Measurements from ENCODE around the gene WDSUB1. TPM values are rescaled to one million over a fixed set of nuclear protein-coding genes. Genes with fewer than 3 reads are reported as not detected.
A peak's percentile ranks its signal among the peaks of the same experiment; 100 is the strongest.

Gene WDSUB1
- total RNA-seq, 4 donors from 2014 or later = 2.8 to 7.6 (median 5.5) TPM

DNA sequence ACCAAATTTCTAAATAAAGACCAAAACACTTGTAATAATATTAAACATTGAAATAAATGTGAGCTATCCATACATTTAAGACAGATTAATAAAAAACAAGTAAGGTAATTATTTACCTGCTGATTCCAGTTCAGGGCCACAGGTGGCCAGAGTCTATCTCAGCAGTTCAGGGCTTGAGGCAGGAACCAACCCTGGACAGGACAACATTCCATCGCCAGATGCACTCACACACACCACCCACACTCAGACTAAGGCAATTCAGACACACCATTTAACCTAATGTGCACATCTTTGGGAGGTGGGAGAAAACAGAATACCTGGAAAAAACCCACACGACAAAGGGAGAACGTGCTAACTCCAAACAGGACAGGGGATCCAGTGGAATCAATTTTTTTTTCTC is 14.1 kb upstream of the WDSUB1 start:
- intact Hi-C loops (cut with DNase I; ENCODE audit: low total_unique reads) = no loop called here
- WGBS, 2 donors = 63 to 73% methylated on average over 3 of the region's 3 CpGs
- DNase-seq (ENCODE audit: low spot score in 2 of 2) = no peak
- TF ChIP-seq, protein P1, sequence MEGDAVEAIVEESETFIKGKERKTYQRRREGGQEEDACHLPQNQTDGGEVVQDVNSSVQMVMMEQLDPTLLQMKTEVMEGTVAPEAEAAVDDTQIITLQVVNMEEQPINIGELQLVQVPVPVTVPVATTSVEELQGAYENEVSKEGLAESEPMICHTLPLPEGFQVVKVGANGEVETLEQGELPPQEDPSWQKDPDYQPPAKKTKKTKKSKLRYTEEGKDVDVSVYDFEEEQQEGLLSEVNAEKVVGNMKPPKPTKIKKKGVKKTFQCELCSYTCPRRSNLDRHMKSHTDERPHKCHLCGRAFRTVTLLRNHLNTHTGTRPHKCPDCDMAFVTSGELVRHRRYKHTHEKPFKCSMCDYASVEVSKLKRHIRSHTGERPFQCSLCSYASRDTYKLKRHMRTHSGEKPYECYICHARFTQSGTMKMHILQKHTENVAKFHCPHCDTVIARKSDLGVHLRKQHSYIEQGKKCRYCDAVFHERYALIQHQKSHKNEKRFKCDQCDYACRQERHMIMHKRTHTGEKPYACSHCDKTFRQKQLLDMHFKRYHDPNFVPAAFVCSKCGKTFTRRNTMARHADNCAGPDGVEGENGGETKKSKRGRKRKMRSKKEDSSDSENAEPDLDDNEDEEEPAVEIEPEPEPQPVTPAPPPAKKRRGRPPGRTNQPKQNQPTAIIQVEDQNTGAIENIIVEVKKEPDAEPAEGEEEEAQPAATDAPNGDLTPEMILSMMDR (IDR thresholded peaks at IDR 0.05) = no peak
- no peak for TF ChIP-seq POLR2A (IDR thresholded peaks at IDR 0.05)
- H3K4me3 ChIP-seq (ENCODE audit: low read depth, poor library complexity, severe bottlenecking) = no peak overlapping the region

GRCh38 chr2:159298967-159299366 is 12.5 kb upstream of the WDSUB1 start:
- no peak overlapping the region for H3K4me3 ChIP-seq (ENCODE audit: low read depth, poor library complexity, severe bottlenecking)
- intact Hi-C loops (cut with DNase I; ENCODE audit: low total_unique reads) = no loop called here
- TF ChIP-seq POLR2A (IDR thresholded peaks at IDR 0.05) = no peak
- TF ChIP-seq, protein P1 (IDR thresholded peaks at IDR 0.05) = no peak
- DNase-seq (ENCODE audit: low spot score in 2 of 2) = no peak

- TF ChIP-seq, protein P1 (IDR thresholded peaks at IDR 0.05) = no peak
- no peak for TF ChIP-seq POLR2A (IDR thresholded peaks at IDR 0.05)
- no peak for DNase-seq (ENCODE audit: low spot score in 2 of 2)
- intact Hi-C loops (cut with DNase I; ENCODE audit: low total_unique reads) = no loop called here
- WGBS, 2 donors = 85 to 87% methylated on average over 5 of the region's 5 CpGs
- H3K4me3 ChIP-seq (ENCODE audit: low read depth, poor library complexity, severe bottlenecking) = no peak overlapping the region
Observed at GRCh38 chr2:159297042-159297707, 10.7 kb upstream of the WDSUB1 start.

GRCh38 chr2:159292157-159292556 is 5.7 kb upstream of the WDSUB1 start:
- TF ChIP-seq, protein P1 (IDR thresholded peaks at IDR 0.05) = no peak
- TF ChIP-seq POLR2A (IDR thresholded peaks at IDR 0.05) = no peak
- intact Hi-C loops (cut with DNase I; ENCODE audit: low total_unique reads) = no loop called here
- no peak for DNase-seq (ENCODE audit: low spot score in 2 of 2)
- WGBS, 2 donors = 82 to 83% methylated on average over 6 of the region's 6 CpGs
- no peak overlapping the region for H3K4me3 ChIP-seq (ENCODE audit: low read depth, poor library complexity, severe bottlenecking)

GRCh38 chr2:159290289-159290907 is 3.9 kb upstream of the WDSUB1 start:
- DNase-seq (ENCODE audit: low spot score in 2 of 2) = peak in 1 of 2 donors; percentile 58
- intact Hi-C loops (cut with DNase I; ENCODE audit: low total_unique reads) = no loop called here
- no peak overlapping the region for H3K4me3 ChIP-seq (ENCODE audit: low read depth, poor library complexity, severe bottlenecking)
- 34 to 36% methylated on average over 7 of the region's 7 CpGs for WGBS, 2 donors
- TF ChIP-seq, protein P1 (IDR thresholded peaks at IDR 0.05) = no peak
- TF ChIP-seq POLR2A (IDR thresholded peaks at IDR 0.05) = no peak
